ENCODE data around the gene ATF7. TPM values are rescaled to one million over a fixed set of nuclear protein-coding genes. Genes with fewer than 3 reads are reported as not detected.

Gene ATF7
- total RNA-seq, 4 donors from 2014 or later = 22.5 to 38.3 (median 29.9) TPM

GRCh38 chr12:53561590-53561953 lies 64.6 kb downstream of the ATF7 start:
- no peak for DNase-seq (ENCODE audit: low spot score)
- ATAC-seq (ENCODE audit: low FRiP score) = peak; percentile 63
- TF ChIP-seq, protein P1, sequence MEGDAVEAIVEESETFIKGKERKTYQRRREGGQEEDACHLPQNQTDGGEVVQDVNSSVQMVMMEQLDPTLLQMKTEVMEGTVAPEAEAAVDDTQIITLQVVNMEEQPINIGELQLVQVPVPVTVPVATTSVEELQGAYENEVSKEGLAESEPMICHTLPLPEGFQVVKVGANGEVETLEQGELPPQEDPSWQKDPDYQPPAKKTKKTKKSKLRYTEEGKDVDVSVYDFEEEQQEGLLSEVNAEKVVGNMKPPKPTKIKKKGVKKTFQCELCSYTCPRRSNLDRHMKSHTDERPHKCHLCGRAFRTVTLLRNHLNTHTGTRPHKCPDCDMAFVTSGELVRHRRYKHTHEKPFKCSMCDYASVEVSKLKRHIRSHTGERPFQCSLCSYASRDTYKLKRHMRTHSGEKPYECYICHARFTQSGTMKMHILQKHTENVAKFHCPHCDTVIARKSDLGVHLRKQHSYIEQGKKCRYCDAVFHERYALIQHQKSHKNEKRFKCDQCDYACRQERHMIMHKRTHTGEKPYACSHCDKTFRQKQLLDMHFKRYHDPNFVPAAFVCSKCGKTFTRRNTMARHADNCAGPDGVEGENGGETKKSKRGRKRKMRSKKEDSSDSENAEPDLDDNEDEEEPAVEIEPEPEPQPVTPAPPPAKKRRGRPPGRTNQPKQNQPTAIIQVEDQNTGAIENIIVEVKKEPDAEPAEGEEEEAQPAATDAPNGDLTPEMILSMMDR (IDR thresholded peaks at IDR 0.05) = no peak

DNA sequence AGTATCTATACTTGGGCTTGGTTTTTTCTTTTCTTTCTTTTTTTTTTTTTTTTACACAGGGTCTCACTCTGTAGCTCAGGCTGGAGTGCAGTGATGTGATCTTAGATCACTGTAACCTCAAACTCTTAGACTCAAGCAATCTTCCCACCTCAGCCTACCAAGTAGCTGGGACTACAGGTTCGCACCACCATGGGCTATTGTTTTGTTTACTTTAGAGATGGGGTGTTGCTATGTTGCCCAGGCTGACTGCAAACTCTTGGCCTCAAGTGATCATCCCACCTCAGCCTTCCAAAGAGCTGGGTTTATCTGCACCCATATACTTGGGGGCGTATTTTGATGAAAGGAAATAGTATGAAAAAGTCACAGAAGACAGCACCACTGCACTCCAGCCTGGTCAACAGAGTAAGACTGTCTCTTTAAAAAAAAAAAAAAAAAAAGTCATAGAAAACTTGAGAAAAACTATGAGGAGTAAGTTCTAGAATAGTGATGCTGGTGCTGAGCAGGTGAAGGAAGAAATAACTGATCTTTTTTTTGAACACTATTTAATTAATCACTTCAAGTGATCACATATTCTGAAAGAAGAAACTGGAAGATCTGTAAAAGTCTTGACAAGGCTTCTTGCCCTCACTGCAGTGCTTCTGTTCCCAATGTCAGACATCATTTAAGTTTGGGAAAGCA lies 65.1 kb downstream of the ATF7 start:
- TF ChIP-seq, protein P1 (IDR thresholded peaks at IDR 0.05) = no peak
- ATAC-seq (ENCODE audit: low FRiP score) (no peak), DNase-seq (ENCODE audit: low spot score) (no peak)

DNA sequence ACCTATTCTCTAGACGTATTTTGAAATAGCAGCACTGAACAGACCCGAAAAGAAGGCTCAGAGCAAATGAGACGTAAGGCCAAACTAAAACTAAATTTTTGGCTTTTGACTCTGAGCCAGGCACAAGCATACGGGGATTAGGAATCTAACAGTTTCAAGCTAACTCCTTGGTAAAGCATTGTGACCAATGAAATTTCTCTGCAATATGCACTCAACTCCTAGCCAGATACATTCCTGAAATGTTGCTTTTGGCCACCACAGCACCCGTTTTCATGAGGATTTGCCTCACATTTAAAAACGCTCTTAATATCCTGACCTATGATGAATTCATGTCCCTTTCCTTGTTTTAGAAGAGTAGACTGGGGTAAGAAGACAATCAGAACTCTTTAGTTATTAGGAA lies 65.8 kb downstream of the ATF7 start:
- ATAC-seq (ENCODE audit: low FRiP score) (no peak), DNase-seq (ENCODE audit: low spot score) (no peak)
- TF ChIP-seq, protein P1 (IDR thresholded peaks at IDR 0.05) = no peak

- TF ChIP-seq, protein P1 (IDR thresholded peaks at IDR 0.05) = no peak
- DNase-seq (ENCODE audit: low spot score) = no peak
- no peak for ATAC-seq (ENCODE audit: low FRiP score)
These were observed 67.6 kb downstream of the ATF7 start for GRCh38 chr12:53558631-53559030.

DNA sequence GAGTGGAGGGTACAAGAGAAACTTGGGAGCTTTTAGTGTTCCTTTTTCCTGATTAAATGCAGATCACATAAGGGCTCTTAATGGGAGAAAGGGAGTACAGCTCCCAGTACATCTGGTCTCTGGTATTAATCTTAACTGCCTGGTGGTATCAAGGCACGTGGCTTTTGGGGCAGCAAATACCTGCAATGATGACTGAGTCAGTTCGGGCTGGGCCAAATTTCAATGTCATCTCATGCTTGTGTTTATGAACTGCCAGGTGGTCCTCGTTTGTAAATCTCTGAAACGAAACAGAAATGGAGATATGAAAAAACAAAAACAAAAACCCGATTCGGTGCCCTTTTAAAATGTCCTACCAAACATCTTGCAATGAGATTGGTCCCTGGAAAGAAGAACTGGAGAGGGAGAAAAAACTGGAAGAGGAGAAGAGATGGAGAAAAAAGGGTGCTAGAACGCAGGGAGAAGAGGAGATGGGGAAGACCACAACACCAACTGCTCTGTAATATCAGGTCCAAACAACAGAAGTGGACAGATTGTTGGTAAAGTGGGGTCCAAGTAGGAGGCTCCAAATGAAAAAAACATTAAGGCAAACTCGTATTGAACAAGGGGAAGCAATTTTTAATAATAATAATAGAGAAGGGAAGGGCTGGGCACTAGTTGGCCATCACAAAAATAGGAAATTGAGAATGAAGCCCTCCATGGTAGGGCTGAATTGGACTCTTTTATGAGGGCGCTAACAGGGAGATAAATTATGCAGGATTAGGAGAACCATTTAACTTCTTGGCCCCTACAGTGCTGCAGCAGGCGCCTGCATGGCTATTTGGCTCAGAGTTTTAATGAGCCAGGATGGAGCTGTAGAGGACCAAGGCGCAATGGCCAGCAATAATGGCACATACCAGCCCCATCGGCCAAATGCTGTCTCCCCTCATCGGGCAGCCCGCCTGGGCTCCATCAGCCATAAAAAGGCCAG lies 73.5 kb downstream of the ATF7 start:
- TF ChIP-seq, protein P1 (IDR thresholded peaks at IDR 0.05) = no peak
- ATAC-seq (ENCODE audit: low FRiP score) = no peak
- DNase-seq (ENCODE audit: low spot score) = no peak

GRCh38 chr12:53551889-53552291 lies 74.3 kb downstream of the ATF7 start:
- ATAC-seq (ENCODE audit: low FRiP score) (no peak), DNase-seq (ENCODE audit: low spot score) (no peak)
- TF ChIP-seq, protein P1 (IDR thresholded peaks at IDR 0.05) = no peak
